GM13976 (cell line): ENCODE data around the gene TLE1.
"Not testable (repeated sequence)": the region's sequence is repeated elsewhere in the genome, so short reads cannot be mapped to it uniquely, and the experiment has no call there.

ENCODE experiments used
- DNase-seq: peaks from one replicate; pipeline ENCODE4 v3.0.0; 2012; ENCODE audit warnings: low spot score
- CTCF ChIP-seq: IDR thresholded peaks from 2 replicates; pipeline ENCODE4 v1.5.1; 2012; ENCODE audit warnings: borderline replicate concordance, mild to moderate bottlenecking; ENCODE audit not compliant: insufficient read depth; ENCODE audit errors: extremely low read depth, missing control alignments, control extremely low read depth
- in situ Hi-C: fragments of 300-500 bp; cut with MboI; formaldehyde crosslinking; loops from one replicate; pipeline ENCODE4 v1.12.0; 2022; ENCODE audit warnings: low sequenced_read_pairs, mixed read lengths, inconsistent platforms; ENCODE audit not compliant: unreplicated experiment

Gene TLE1

GRCh38 chr9:81705578-81705977 is 16.2 kb upstream of the TLE1 start:
- no peak for TF ChIP-seq CTCF
- in situ Hi-C loops = no loop called here
- no peak for DNase-seq

GRCh38 chr9:81694541-81694940 is 5.2 kb upstream of the TLE1 start:
- no peak for TF ChIP-seq CTCF
- in situ Hi-C loops = no loop called here
- DNase-seq = no peak

GRCh38 chr9:81693671-81694378 is 4.5 kb upstream of the TLE1 start:
- DNase-seq = no peak

GRCh38 chr9:81690251-81690851 is 1.0 kb upstream of the TLE1 start:
- no peak for DNase-seq
- no peak for TF ChIP-seq CTCF
- in situ Hi-C loops = no loop called here

More at GRCh38 chr9:81693671-81694378, 4.5 kb upstream of the TLE1 start:
- TF ChIP-seq CTCF = no peak
- in situ Hi-C loops = no loop called here

- DNase-seq, in situ Hi-C loops: not testable (repeated sequence)
These were observed 329 bp downstream of the TLE1 start for GRCh38 chr9:81689093-81689342.

- in situ Hi-C loops = not testable (repeated sequence)
- DNase-seq = peak; percentile 34
These were observed 870 bp downstream of the TLE1 start for GRCh38 chr9:81688262-81689092.

- no peak for TF ChIP-seq CTCF
- in situ Hi-C loops = no loop called here
- peak; percentile 28 for DNase-seq
These were observed 1.7 kb downstream of the TLE1 start for GRCh38 chr9:81687521-81688261.
